Activated CD4-positive, alpha-beta T cell treated with anti-CD3 and anti-CD28 coated beads for 24 hours (primary cell): ENCODE results near the gene LAMTOR1.
"Not testable (repeated sequence)": the region's sequence is repeated elsewhere in the genome, so short reads cannot be mapped to it uniquely, and the experiment has no call there.

Experiments
- DNase-seq, 2 donors: peaks; one replicate each; pipeline ENCODE4 v3.0.0-alpha.2; 2020; ENCODE audit warnings: low read depth in 2 of 2

Gene LAMTOR1

GRCh38 chr11:72102946-72103753 lies at the start of gene LAMTOR1:
Gene LAMTOR1, minus strand, starts transcription at chr11:72103297. Its CDS starts 73 bp downstream, at chr11:72103224.
- peak; percentile 94 to 97 for DNase-seq

GRCh38 chr11:72150882-72151281 lies 47.8 kb upstream of the LAMTOR1 start:
- DNase-seq = no peak

DNA sequence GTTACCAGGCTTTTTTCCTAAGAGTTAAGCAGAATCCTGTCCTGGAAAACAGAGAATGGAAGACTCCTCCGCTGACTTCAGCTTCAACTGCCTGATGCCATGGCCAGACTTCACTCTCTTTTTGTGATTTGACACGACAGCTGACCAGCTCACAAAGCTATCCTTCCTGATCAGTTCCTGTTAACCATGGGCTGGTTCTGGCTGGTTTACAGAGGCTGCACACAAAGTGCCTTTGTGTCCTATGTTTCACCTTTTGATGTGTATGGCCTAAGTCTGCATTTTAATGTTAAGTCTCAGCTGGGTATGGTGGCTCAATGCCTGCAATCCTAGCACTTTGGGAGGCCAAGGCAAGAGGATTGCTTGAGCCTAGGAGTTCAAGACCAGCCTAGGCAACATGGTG lies 43.5 kb upstream of the LAMTOR1 start:
- no peak for DNase-seq

GRCh38 chr11:72144807-72145565 lies 41.9 kb upstream of the LAMTOR1 start:
- no peak for DNase-seq

GRCh38 chr11:72142543-72142942 lies 39.4 kb upstream of the LAMTOR1 start:
- not testable (repeated sequence) for DNase-seq

GRCh38 chr11:72142086-72142485 lies 39.0 kb upstream of the LAMTOR1 start:
- DNase-seq = not testable (repeated sequence)

GRCh38 chr11:72141066-72141465 lies 38.0 kb upstream of the LAMTOR1 start:
- no peak for DNase-seq

DNA sequence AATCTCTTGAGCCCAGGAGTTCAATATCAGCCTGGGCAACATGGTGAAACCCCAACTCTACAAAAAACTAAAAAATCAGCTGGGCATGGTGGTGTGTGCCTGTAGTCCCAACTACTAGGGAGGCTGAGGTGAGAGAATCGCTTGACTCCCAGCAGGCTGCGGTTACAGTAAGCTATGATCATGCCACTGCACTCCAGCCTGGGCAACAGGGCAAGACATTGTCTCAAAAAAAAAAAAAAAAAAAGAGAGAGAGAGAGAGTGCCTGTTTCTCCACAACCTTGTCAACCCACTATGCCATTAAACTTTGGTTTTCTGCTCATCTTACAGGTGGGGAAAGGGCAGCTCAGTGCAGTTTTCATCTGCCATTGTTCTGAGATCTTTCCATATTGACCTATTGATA lies 37.6 kb upstream of the LAMTOR1 start:
- DNase-seq = no peak

- DNase-seq = no peak
Measured at GRCh38 chr11:72139500-72139899, 36.4 kb upstream of the LAMTOR1 start.

DNA sequence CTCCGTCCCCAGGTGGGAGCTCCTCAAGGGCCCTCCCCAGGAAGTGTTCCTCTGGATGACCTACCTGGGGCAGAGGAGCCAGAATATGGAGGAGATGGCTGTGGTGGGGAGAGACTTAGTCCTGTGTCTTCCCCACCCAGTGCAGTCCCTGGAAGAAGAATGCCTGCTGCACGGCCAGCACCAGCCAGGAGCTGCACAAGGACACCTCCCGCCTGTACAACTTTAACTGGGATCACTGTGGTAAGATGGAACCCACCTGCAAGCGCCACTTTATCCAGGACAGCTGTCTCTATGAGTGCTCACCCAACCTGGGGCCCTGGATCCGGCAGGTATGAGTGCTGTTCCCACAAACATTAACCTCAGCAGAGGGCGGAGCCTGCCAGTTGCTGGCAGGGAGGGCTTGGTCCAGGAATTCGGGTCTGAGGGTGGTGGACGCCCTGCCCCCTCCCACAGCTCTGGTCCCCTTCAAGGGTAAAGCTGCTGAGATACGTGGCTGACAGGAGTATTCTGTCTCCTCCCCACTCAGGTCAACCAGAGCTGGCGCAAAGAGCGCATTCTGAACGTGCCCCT lies 35.8 kb upstream of the LAMTOR1 start:
- DNase-seq = no peak

- DNase-seq = no peak
Measured at GRCh38 chr11:72136684-72137262, 33.7 kb upstream of the LAMTOR1 start.

DNA sequence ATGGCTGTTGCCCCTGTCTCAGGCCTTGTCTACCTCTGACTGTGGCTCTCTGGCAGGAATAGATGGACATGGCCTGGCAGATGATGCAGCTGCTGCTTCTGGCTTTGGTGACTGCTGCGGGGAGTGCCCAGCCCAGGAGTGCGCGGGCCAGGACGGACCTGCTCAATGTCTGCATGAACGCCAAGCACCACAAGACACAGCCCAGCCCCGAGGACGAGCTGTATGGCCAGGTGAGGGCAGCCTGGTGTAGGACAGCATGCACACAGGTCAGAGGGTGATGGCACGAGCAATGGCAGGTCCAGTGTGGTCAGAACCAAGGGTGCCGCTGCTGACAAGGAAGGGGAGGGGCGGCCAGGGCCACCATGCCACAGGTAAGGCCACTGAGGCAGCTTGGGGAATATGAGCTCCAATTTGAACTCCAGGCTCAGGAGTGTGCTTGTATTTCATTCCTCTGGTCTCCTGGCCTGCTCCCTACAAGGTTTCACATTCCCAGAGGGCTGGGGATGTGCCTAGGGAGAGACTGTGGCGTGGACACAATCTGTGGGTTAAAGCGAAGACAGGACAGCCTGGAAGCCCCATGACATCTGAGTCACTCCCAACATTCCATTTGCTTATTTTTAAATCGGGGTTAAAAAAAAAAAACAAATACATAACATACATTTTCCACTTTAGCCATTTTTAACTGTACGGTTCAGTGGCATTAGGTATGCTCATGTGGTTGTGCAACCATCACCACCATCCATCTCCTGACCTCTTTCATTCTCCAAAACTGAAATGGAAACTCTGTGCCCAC lies 33.0 kb upstream of the LAMTOR1 start:
- DNase-seq = no peak

DNA sequence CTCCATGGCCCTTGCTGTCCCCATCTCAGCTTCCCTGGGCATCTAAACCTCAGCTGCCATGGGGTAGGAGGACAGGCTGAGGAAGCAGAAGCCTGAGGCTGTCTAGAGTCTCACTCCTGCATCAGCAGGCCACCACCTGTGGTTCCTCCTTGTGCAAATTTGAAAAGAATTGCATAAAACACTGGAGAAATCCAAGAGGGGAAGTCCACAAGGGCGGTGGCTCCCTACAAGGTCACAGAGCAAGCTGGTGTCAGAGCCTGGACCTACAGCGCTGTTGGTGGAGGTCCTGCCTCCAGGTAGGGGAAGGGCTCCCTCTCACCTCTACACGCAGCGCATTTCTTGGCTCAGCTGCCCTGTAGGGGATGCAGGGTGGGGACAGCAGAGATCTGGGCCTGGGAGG lies 32.4 kb upstream of the LAMTOR1 start, which contains the start of gene FOLR3:
Gene FOLR3, plus strand, starts transcription at position 253 of the 400 bp plus-strand sequence. CDS start 228 bp downstream, outside the sequence.
- not testable (repeated sequence) for DNase-seq

DNA sequence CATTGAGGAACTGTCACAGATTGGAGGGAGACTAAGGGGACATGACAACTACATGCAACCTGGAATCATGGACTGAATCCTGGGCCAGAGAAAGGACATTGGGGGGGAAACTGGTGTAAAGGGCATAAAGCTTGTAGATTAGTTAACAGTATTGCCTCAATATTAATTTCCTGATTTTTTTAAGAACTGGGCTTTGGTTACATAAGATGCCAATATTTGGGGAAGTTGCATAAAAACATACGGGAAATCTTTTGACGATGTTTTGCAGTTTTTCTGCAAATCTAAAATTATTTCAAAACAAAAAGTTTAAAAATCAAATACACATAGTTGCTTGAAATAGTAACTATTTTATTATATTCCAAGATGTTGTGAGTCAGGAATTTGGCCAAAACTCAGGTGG lies 29.5 kb upstream of the LAMTOR1 start:
- DNase-seq = no peak

- no peak for DNase-seq
Measured at GRCh38 chr11:72129381-72129780, 26.3 kb upstream of the LAMTOR1 start.

DNA sequence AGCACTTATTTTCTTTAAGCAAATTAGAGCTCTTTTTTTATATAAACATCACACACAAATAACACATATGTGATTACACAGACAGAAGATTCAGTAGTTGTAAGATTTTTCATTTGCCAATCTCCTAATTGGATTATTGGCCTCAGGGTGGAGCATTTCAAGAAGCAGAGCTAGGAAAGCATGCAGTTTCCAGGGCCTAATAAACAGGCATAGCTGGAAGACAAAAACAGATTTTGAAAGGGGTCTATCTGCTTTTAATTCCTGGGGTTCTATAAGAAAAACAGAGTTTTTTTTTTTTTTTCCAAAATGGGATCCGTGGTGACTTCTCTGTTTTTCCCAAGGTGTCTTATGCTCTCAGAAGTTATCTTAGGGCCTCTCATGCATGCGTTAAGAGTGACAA lies 24.8 kb upstream of the LAMTOR1 start:
- no peak for DNase-seq

- DNase-seq = no peak
Measured at GRCh38 chr11:72125956-72126355, 22.9 kb upstream of the LAMTOR1 start.

DNA sequence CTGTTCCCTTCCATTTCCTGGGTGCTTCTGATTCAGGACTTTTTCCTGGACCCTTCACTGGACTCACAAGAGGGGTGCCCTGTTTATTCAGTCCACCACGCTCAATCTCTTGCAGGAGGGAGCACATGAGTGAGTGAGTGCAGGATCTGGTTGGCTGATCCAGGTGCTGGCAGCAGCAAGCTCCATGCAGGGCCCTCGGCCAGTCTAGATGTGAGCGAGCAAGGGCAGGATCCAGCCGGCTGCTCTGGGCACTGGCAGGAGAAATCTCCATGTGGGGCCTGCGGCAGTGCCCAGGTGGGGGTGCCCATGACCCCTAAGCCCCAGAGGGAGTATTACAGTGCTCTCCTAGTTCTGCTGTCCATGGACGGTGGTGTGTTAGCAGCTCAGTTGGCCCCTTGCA lies 20.9 kb upstream of the LAMTOR1 start:
- no peak for DNase-seq

- no peak for DNase-seq
Measured at GRCh38 chr11:72123117-72123653, 20.1 kb upstream of the LAMTOR1 start.

DNA sequence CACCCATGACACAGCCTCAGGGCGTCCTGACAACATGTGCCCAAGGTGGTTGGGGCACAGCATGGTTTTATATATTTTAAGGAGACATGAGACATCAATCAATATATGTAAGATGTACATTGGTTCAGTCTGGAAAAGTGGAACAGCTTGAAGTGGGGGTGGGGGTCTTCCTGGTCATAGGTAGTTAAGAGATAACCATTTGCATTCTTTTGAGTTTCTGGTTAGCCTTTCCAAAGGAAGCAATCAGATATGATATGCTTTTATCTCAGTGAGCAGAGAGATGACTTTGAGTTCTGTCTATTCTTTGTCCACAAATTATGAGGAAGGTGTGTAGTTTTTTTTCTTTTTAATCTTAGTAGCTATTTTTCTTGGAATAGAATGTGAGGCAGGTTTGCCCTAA lies 19.5 kb upstream of the LAMTOR1 start:
- DNase-seq = no peak

GRCh38 chr11:72120930-72121329 lies 17.8 kb upstream of the LAMTOR1 start:
- no peak for DNase-seq
